Activated CD8-positive, alpha-beta memory T cell treated with anti-CD3 and anti-CD28 coated beads, Interleukin-2, amount 50 U/mL, for 48 hours (primary cell): ENCODE measurements around the gene UBE2Q2.
A peak's percentile ranks its signal among the peaks of the same experiment; 100 is the strongest.
"Not testable (repeated sequence)": the region's sequence is repeated elsewhere in the genome, so short reads cannot be mapped to it uniquely, and the experiment has no call there.

Source experiments
- DNase-seq: peaks from one replicate; pipeline ENCODE4 v3.0.0-alpha.2; 2020

Gene UBE2Q2

DNA sequence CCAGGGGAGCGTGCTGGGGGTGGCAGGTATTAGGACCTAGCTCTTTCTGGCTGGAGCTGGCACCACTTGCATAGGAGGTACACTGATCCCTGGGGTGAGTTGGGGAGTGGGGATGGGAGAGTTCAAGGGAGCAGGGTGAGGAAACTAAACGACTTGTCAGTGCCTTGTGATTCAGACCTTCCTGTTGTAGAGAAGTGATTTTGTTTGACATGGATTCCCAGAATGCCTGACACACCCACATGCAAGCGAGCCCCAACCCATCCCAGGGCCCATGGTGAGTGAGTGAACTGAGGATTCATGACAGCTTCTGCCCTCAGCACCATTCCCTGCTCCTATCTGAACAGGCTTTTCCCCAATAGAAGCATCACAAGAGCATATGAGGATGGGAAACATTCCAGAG lies 15.6 kb upstream of the UBE2Q2 start:
- no peak for DNase-seq

DNA sequence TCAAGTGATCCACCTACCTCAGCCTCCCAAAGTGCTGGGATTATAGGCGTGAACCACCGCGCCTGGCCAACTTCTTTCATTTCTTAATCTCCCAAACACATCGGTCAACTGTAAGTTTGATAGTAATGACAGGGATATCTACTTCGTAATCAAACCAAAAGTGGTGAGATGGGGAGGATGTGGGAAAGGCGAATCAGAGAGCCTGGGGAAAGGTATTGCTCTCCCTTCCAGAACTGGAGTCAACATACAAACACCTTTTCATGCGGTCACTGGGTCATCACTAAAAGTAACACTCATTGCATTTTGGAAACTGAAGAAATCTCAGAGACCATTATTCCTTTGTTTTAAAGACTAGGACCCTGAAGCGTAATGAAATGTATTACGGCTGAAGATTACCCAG lies 14.8 kb upstream of the UBE2Q2 start:
- no peak for DNase-seq

- no peak for DNase-seq
These were observed 12.1 kb upstream of the UBE2Q2 start for GRCh38 chr15:75830910-75831805.

GRCh38 chr15:75831806-75832102 lies 11.5 kb upstream of the UBE2Q2 start:
- no peak for DNase-seq

DNA sequence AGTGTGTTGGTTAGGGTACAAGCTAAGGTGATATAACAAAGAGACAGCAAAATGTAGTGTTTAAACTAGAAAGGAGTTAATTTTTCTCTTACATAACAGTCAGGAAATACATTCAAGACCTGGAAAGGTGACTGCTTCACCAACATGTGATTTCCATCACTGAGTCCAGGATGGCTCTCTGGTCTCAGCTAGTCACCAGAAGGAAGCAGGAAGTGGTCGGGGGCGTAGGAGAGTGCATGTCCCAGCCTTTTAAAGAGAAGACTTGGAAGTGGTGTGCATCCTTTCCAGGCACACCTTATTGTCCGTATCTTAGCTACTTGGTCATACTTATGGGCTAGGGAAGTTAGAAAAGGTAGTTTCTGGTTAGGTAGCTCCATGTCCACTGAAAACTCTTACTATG lies 11.1 kb upstream of the UBE2Q2 start:
- DNase-seq = no peak

DNA sequence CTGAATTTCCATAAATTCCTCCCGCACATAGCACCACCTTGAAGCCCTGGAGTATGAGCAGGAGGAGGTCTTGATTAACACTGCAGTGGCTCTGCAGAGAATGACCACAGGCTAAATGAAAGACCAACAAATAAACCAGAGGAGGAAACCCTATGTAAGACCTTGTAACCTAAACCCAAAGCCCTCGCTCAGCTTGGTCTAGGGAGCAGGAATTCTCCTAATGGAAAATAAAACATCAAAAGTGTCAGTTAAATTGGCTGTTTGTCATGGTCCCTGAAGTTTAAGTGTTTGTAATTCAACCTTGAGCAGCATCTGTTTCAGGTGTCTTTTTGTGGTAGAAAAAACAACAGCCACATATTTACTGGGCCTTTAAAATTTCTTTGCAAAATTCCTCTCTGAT lies 9.2 kb upstream of the UBE2Q2 start:
- no peak for DNase-seq

GRCh38 chr15:75835990-75836958 lies 7.0 kb upstream of the UBE2Q2 start:
- no peak for DNase-seq

DNA sequence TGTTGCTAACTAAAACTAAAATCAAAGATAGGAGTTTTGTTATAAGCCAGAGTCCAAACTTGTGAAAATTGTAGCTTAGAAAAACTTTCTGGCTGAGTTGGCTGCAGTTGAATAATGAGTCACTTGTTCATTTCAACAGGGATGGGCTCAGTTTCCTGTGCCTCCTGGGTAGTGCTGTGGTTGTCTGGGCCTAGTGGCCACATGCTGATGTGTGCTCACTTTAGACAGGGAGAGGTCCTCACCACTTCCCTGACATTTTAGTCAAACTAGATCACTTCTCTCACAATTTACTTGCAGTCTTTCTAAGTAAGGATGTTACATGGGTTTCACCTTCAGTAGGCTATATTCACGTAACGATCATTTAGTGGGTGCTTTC lies 6.3 kb upstream of the UBE2Q2 start:
- no peak for DNase-seq

DNA sequence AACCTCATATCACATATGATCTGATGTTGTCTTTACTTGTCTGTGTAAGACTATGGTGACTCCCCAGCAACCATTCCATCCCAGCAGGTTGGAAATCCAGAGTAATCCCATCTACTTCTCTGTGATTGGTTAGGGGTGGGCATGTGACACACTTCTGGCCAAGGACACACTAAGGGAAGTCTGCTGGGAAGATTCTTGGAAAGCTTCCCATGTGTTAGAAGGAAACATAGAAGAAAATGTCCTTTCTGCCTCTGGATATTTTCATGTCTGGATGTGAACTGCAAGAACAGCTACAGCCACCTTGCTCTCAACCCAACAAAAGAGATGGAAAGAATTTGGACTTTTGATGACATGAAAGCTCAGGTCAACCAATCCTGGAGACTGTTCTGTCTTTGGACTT lies 2.6 kb upstream of the UBE2Q2 start:
- DNase-seq = no peak

DNA sequence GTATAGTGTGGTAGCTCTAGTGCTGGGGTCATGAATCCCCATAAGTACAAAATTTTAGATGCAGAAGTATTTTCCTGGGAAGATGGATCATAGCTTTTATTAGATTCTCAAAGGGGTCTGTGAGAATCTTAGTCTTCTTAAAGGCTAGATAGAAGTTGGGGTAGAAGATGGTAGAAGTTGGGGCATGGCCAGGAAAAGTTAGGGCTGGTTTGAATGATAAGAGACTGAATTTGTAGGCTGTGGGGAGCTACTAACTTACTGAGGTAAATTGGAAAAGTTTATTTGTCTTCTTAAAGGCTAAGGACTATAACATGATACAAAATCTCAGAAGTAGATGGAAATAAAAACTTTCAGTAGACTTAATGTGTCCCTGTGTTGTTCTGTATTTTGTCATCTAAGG lies 1.6 kb upstream of the UBE2Q2 start:
- no peak for DNase-seq

DNA sequence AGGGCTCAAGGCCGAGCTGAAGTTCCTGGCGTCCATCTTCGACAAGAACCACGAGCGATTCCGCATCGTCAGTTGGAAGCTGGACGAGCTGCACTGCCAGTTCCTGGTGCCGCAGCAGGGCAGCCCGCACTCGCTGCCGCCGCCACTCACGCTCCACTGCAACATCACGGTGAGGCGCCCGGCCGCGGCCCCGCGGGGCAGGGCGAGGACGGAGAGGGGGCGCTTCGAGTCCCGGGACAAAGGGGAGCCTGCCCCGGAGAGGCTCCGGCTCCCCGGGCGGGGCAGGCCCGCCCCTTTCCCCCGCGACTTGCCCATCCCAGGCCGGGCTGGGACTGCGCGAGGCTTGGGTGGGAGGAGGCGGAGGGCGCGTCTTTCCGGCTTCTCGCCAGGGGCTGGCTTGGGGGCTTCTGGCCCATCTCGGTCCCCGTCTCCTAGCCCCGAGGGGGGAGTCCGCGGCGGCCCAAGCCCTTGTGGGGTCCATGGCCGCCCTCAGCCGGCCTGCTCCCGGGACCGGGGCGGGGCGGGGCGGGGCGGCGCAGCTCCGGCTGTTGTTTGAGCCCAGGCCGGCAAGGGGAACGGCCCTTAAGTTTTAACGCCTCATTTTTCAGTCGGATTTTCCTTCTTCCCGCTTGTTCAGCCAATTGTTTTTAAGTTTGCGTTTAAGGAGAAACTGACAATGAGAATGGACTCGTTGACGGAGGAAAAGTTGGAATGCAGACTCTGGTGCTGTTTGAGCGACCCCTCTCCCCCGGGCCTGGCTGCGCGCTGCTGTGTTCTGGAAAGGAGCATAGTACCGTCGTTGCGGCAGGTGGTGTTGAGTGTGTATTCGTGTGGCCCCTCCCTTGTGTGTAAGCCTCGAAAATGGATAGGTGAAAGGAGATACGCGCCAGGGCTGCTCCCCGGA lies 683 bp downstream of the UBE2Q2 start:
- DNase-seq = peak; percentile 76

GRCh38 chr15:75844629-75845335 lies 1.5 kb downstream of the UBE2Q2 start:
- DNase-seq = no peak

DNA sequence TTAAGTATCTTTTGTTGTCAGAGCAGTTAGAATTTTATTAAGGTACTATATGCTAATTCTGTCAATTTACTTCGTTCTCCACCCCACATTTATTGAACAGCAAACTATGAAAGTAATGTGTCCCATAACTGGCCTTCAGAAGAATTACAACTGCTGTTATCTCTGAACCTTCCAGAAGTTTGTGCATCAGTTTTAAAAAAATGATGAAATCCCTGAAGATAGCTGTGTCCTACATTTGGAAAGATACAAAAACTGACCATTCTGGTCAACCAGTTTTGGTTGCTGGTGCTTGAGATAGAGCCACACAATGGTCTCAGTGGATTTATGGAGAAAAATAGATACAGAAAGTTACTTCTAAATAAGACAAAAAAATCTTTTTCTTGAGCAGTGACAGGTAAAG lies 5.9 kb downstream of the UBE2Q2 start:
- no peak for DNase-seq

- no peak for DNase-seq
These were observed 7.5 kb downstream of the UBE2Q2 start for GRCh38 chr15:75850708-75851107.

- not testable (repeated sequence) for DNase-seq
These were observed 8.3 kb downstream of the UBE2Q2 start for GRCh38 chr15:75851566-75851965.

- no peak for DNase-seq
These were observed 14.6 kb downstream of the UBE2Q2 start for GRCh38 chr15:75857886-75858285.

- no peak for DNase-seq
These were observed 18.6 kb downstream of the UBE2Q2 start for GRCh38 chr15:75861750-75862402.

GRCh38 chr15:75862796-75863195 lies 19.5 kb downstream of the UBE2Q2 start:
- no peak for DNase-seq

- no peak for DNase-seq
These were observed 21.2 kb downstream of the UBE2Q2 start for GRCh38 chr15:75864213-75865059.

DNA sequence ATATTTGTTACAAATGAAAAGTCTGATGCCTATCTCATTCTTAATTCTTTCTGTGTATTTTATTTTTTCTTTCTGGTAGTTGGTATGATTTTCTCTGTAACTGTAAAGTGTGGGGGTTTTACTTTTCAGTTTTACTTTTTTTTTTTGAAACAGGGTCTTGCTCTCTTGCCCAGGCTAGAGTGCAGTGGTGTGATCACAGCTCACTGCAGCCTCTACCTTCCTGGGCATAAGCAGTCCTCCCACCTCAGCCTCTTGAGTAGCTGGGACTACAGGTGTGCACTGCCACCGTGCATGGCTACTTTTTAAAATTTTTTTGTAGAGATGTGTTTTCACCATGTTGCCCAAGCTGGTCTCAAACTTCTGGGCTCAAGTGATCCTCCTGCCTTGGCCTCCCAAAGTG lies 22.8 kb downstream of the UBE2Q2 start:
- DNase-seq = not testable (repeated sequence)

DNA sequence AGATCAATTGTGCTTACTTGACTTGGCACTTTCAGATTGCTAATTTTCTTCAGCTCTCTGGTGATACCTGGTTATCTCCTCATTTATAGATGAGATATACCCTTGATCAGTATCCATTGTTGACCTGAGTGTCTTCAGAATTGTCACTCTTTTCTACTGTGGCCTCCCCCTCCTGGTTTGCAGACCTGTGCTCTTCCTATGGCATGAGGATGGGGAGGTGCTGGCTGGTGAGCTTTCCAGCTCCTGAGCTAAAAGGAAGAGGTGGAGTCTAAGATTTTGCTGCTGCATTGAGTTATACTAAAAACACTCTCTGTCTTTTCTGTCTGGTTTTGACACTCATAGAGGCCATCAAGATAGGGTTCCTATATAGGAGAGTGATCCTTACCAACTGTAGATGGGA lies 23.7 kb downstream of the UBE2Q2 start:
- no peak for DNase-seq
